Stomach (tissue), 9 donors: ENCODE data around the gene LYPD6B. TPM values are rescaled to one million over a fixed set of nuclear protein-coding genes. Genes with fewer than 3 reads are reported as not detected.

Experiments
- DNase-seq, 2 donors: peaks; one replicate each; pipeline versions ENCODE4 v3.0.0 to v3.0.0-alpha.2; 2013 to 2019
- H3K27ac ChIP-seq, 5 donors: fragments of 200-600 bp in 4 of 5; sonication (generic) in 4 of 5; one replicate each; pipeline ENCODE4 v1.5.1; 2013 to 2019; ENCODE audit warnings: mild to moderate bottlenecking in 1 of 5, moderate library complexity in 1 of 5
- H3K27me3 ChIP-seq, 3 donors: fragments of 200-600 bp; sonication (generic); one replicate each; pipeline ENCODE4 v1.5.1; 2017 to 2019; ENCODE audit warnings: mixed run types in 1 of 3
- H3K36me3 ChIP-seq, 4 donors: fragments of 200-600 bp; sonication (generic); 1 replicate in 3 of 4; 2 replicates in 1 of 4; pipeline ENCODE4 v1.5.1; 2016 to 2019
- H3K4me1 ChIP-seq, 4 donors: fragments of 200-600 bp; sonication (generic); one replicate each; pipeline ENCODE4 v1.5.1; 2016 to 2019
- H3K4me3 ChIP-seq, 4 donors: fragments of 200-600 bp; sonication (generic) in 3 of 4; one replicate each; pipeline ENCODE4 v1.5.1; 2016 to 2019; ENCODE audit warnings: mild to moderate bottlenecking in 1 of 4
- H3K9me3 ChIP-seq, 4 donors: fragments of 200-600 bp; sonication (generic); one replicate each; pipeline ENCODE4 v1.5.1; 2016 to 2019
- CTCF ChIP-seq, 7 experiments: fragments of 450-650 bp in 4 of 7; fragments of 200-600 bp in 3 of 7; sonication (generic) in 3 of 7; IDR thresholded peaks; one replicate each; pipeline ENCODE4 v1.5.1; 2016 to 2019; ENCODE audit warnings: antibody characterized with exemption in 7 of 7, control low read depth in 2 of 7, mild to moderate bottlenecking in 1 of 7
- EP300 ChIP-seq: sonication (generic); formaldehyde crosslinking; IDR thresholded peaks from one replicate; pipeline ENCODE4 v1.6.1; 2017; ENCODE audit warnings: antibody characterized with exemption
- POLR2A ChIP-seq, 4 donors: fragments of 450-650 bp; IDR thresholded peaks; one replicate each; pipeline ENCODE4 v1.6.1; 2016; ENCODE audit warnings: antibody characterized with exemption in 4 of 4, control low read depth in 2 of 4, mild to moderate bottlenecking in 1 of 4, moderate library complexity in 1 of 4
- POLR2AphosphoS5 ChIP-seq, 3 donors: sonication (generic); formaldehyde crosslinking; IDR thresholded peaks; one replicate each; pipeline ENCODE4 v1.6.1; 2016; ENCODE audit warnings: antibody characterized with exemption in 3 of 3
- WGBS, 5 donors: extraction: QIAGEN DNeasy Blood & Tissue Kit in 3 of 5; methylation state at CpG; one replicate each; pipeline versions ENCODE4 v1.1.5 to v1.1.7; 2013 to 2018; 5-methylcytosine and 5-hydroxymethylcytosine counted together
- intact Hi-C: fragments of 100-400 bp; cut with DNase I; formaldehyde crosslinking; loops from one replicate; pipeline ENCODE4 v1.15.1; 2023; ENCODE audit warnings: low total_unique reads
- polyA plus RNA-seq, 3 donors: library from polyadenylated mRNA; stranded (reverse); fragments of 200-250 nt; gene quantifications; one replicate each; pipeline ENCODE4 v1.2.3, GENCODE V29; 2013
- total RNA-seq, 5 donors: library from RNA; depleted of rRNA; stranded (reverse); fragments of >200 nt; gene quantifications; one replicate each; pipeline versions ENCODE4 v1.1.0 to v1.2.3, GENCODE V29; 2014 to 2016
- donor health status: healthy with polysubstance abuse.
- donor health status: Bipolar disorder and iron deficiency.
- donor health status: healthy.

The LYPD6B gene
- total and polyA plus RNA-seq, 8 donors = 10.9 to 88.7 (median 20.5) TPM; not detected in 1

- Histone ChIP-seq H3K27me3 (no peaks in the 10 kb centered on the region), H3K27ac (no peak overlapping the region), H3K4me1 (peaks cover 0 to 7% (median 2%) of the 10 kb centered on the region in 4 donors), H3K4me3 (no peak overlapping the region), H3K36me3 (no peaks in the 10 kb centered on the region), H3K9me3 (peaks cover 0 to 11% (median 0%) of the 10 kb centered on the region in 4 donors)
- TF ChIP-seq POLR2A (IDR thresholded peaks at IDR 0.05) = no peak
- no peak for TF ChIP-seq EP300
- TF ChIP-seq POLR2AphosphoS5 (IDR thresholded peaks at IDR 0.05) = no peak
- TF ChIP-seq CTCF (IDR thresholded peaks at IDR 0.05) = no peak
- intact Hi-C loops = no loop called here
- DNase-seq = no peak
- WGBS, 5 donors = 30 to 85% (median 59%) methylated on average over 1 of the region's 1 CpG
Observed at GRCh38 chr2:149104221-149104620, 65.7 kb downstream of the LYPD6B start.

- WGBS, 5 donors = 46 to 69% (median 54%) methylated on average over 1 of the region's 1 CpG
- DNase-seq = no peak
- peaks cover 0 to 7% (median 2%) of the 10 kb centered on the region in 4 donors for H3K4me1 ChIP-seq
Observed at GRCh38 chr2:149112068-149112467, 73.6 kb downstream of the LYPD6B start.

GRCh38 chr2:149112713-149113112 is 74.2 kb downstream of the LYPD6B start:
- intact Hi-C loops = no loop called here
- H3K27ac ChIP-seq = no peak overlapping the region
- no peak overlapping the region for H3K4me3 ChIP-seq
- 28 to 66% (median 45%) methylated on average over 2 of the region's 2 CpGs for WGBS, 5 donors
- TF ChIP-seq CTCF (IDR thresholded peaks at IDR 0.05) (no peak), EP300 (no peak), POLR2A (IDR thresholded peaks at IDR 0.05) (no peak), POLR2AphosphoS5 (IDR thresholded peaks at IDR 0.05) (no peak)
- no peak for DNase-seq
- H3K9me3 ChIP-seq = no peaks in the 10 kb centered on the region
- H3K27me3 ChIP-seq = no peaks in the 10 kb centered on the region
- H3K4me1 ChIP-seq = peaks cover 0 to 7% (median 2%) of the 10 kb centered on the region in 4 donors
- no peaks in the 10 kb centered on the region for H3K36me3 ChIP-seq

More at GRCh38 chr2:149112068-149112467, 73.6 kb downstream of the LYPD6B start:
- TF ChIP-seq POLR2AphosphoS5 (IDR thresholded peaks at IDR 0.05) (no peak), POLR2A (IDR thresholded peaks at IDR 0.05) (no peak), EP300 (no peak), CTCF (IDR thresholded peaks at IDR 0.05) (no peak)
- no peaks in the 10 kb centered on the region for H3K27me3 ChIP-seq
- intact Hi-C loops = no loop called here
- H3K36me3 ChIP-seq = no peaks in the 10 kb centered on the region
- H3K4me3 ChIP-seq = no peak overlapping the region
- H3K27ac ChIP-seq = no peak overlapping the region
- no peaks in the 10 kb centered on the region for H3K9me3 ChIP-seq

GRCh38 chr2:149115781-149116180 is 77.3 kb downstream of the LYPD6B start:
- H3K27me3 ChIP-seq = no peaks in the 10 kb centered on the region
- H3K36me3 ChIP-seq = no peaks in the 10 kb centered on the region
- no peak overlapping the region for H3K4me3 ChIP-seq
- 79 to 89% (median 88%) methylated on average over 5 of the region's 5 CpGs for WGBS, 5 donors
- DNase-seq = no peak
- no peak overlapping the region for H3K27ac ChIP-seq
- no peak for TF ChIP-seq POLR2A (IDR thresholded peaks at IDR 0.05)
- TF ChIP-seq EP300 = no peak
- no peak for TF ChIP-seq POLR2AphosphoS5 (IDR thresholded peaks at IDR 0.05)
- no peak for TF ChIP-seq CTCF (IDR thresholded peaks at IDR 0.05)
- no peaks in the 10 kb centered on the region for H3K9me3 ChIP-seq
- intact Hi-C loops = no loop called here
- peaks cover 0 to 13% (median 2%) of the 10 kb centered on the region in 4 donors for H3K4me1 ChIP-seq
